Sigmoid colon (tissue), 7 donors: ENCODE results near the gene COL8A1. TPM values are rescaled to one million over a fixed set of nuclear protein-coding genes. Genes with fewer than 3 reads are reported as not detected.
A peak's percentile ranks its signal among the peaks of the same experiment; 100 is the strongest.

ENCODE experiments used
- DNase-seq: peaks from one replicate; pipeline ENCODE4 v3.0.0-alpha.2; 2019
- H3K27ac ChIP-seq, 4 donors: fragments of 200-600 bp; sonication (generic); one replicate each; pipeline ENCODE4 v1.5.1; 2016 to 2019; ENCODE audit warnings: mild to moderate bottlenecking in 1 of 4
- H3K27me3 ChIP-seq, 3 donors: fragments of 200-600 bp; sonication (generic); one replicate each; pipeline ENCODE4 v1.5.1; 2019; ENCODE audit warnings: mild to moderate bottlenecking in 1 of 3
- H3K36me3 ChIP-seq, 4 donors: fragments of 200-600 bp; sonication (generic); one replicate each; pipeline ENCODE4 v1.5.1; 2016 to 2019
- H3K4me1 ChIP-seq, 4 donors: fragments of 200-600 bp; sonication (generic); one replicate each; pipeline ENCODE4 v1.5.1; 2017 to 2019
- H3K4me3 ChIP-seq, 4 donors: fragments of 200-600 bp; sonication (generic); one replicate each; pipeline ENCODE4 v1.5.1; 2017 to 2019; ENCODE audit warnings: mild to moderate bottlenecking in 2 of 4, moderate library complexity in 1 of 4
- H3K9me3 ChIP-seq, 4 donors: fragments of 200-600 bp in 3 of 4; sonication (generic) in 3 of 4; one replicate each; pipeline versions ENCODE4 v1.5.1 to v1.6.1; 2013 to 2019
- EP300 ChIP-seq, 4 donors: sonication (generic); formaldehyde crosslinking; IDR thresholded peaks; one replicate each; pipeline ENCODE4 v1.6.1; 2017; ENCODE audit warnings: antibody characterized with exemption in 4 of 4
- POLR2A ChIP-seq, 2 donors: fragments of 450-650 bp; IDR thresholded peaks; one replicate each; pipeline ENCODE4 v1.6.1; 2016; ENCODE audit warnings: antibody characterized with exemption in 2 of 2, mild to moderate bottlenecking in 2 of 2, moderate library complexity in 2 of 2
- POLR2AphosphoS5 ChIP-seq, 4 donors: sonication (generic); formaldehyde crosslinking; IDR thresholded peaks; one replicate each; pipeline ENCODE4 v1.6.1; 2017; ENCODE audit warnings: antibody characterized with exemption in 4 of 4
- WGBS, 2 donors: extraction: QIAGEN DNeasy Blood & Tissue Kit; methylation state at CpG; one replicate each; pipeline ENCODE4 v1.1.7; 2013; 5-methylcytosine and 5-hydroxymethylcytosine counted together
- intact Hi-C: fragments of 100-400 bp; cut with DNase I; formaldehyde crosslinking; loops from one replicate; pipeline ENCODE4 v1.15.1; 2023
- polyA plus RNA-seq, 3 donors: library from polyadenylated mRNA; stranded (reverse); fragments of 200-250 nt; gene quantifications; one replicate each; pipeline ENCODE4 v1.2.3, GENCODE V29; 2013
- total RNA-seq, 4 donors: library from RNA; depleted of rRNA; stranded (reverse); fragments of >200 nt; gene quantifications; one replicate each; pipeline ENCODE4 v1.1.0, GENCODE V29; 2016
- TF ChIP-seq, protein P1 (sequence below), 4 experiments: fragments of 450-650 bp in 3 of 4; fragments of 200-600 bp in 1 of 4; IDR thresholded peaks; one replicate each; pipeline ENCODE4 v1.5.1; 2016 to 2019; ENCODE audit warnings: antibody characterized with exemption in 4 of 4, mild to moderate bottlenecking in 3 of 4, moderate library complexity in 2 of 4
- donor health status: healthy with polysubstance abuse.
- donor health status: Bipolar disorder and iron deficiency.
- donor health status: healthy.

COL8A1 gene
- total and polyA plus RNA-seq, 7 donors = 0.23 to 39.6 (median 15.3) TPM

DNA sequence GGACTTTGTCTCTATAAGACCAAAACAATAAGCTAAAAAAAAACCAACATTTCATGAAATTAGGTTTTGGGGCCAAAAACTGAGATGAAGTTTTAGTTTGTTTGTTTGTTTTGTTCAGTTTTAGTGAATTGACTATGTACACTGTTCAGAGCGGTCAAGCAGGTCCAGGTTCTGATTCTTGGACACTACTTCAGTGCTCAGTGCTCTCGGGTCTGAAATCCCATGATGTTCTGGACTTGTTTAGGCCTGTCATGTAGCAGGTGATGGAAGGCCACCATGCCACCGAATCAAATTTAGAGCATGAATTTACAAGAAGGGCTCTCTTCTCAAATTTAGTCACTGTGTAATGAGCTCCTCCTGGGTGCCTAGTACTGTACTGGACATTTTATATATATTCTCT lies 45.5 kb downstream of the COL8A1 start:
- no peaks in the 10 kb centered on the region for H3K27me3 ChIP-seq
- no peak for DNase-seq
- H3K27ac ChIP-seq = peak overlapping the region in 3 of 4 donors; percentile 8 to 66 (median 50)
- no peak for TF ChIP-seq POLR2AphosphoS5 (IDR thresholded peaks at IDR 0.05)
- TF ChIP-seq, protein P1, sequence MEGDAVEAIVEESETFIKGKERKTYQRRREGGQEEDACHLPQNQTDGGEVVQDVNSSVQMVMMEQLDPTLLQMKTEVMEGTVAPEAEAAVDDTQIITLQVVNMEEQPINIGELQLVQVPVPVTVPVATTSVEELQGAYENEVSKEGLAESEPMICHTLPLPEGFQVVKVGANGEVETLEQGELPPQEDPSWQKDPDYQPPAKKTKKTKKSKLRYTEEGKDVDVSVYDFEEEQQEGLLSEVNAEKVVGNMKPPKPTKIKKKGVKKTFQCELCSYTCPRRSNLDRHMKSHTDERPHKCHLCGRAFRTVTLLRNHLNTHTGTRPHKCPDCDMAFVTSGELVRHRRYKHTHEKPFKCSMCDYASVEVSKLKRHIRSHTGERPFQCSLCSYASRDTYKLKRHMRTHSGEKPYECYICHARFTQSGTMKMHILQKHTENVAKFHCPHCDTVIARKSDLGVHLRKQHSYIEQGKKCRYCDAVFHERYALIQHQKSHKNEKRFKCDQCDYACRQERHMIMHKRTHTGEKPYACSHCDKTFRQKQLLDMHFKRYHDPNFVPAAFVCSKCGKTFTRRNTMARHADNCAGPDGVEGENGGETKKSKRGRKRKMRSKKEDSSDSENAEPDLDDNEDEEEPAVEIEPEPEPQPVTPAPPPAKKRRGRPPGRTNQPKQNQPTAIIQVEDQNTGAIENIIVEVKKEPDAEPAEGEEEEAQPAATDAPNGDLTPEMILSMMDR (IDR thresholded peaks at IDR 0.05) = no peak
- no peak for TF ChIP-seq POLR2A (IDR thresholded peaks at IDR 0.05)
- no peak for TF ChIP-seq EP300 (IDR thresholded peaks at IDR 0.05)
- WGBS, 2 donors = 90 to 92% methylated on average over 3 of the region's 3 CpGs
- peaks cover 0 to 30% (median 16%) of the 10 kb centered on the region in 4 donors for H3K4me1 ChIP-seq
- intact Hi-C loops = loop anchor here (10.0 kb wide), 1 partner anchor 659 kb away; no protein-coding TSS in a partner anchor
- H3K9me3 ChIP-seq = no peaks in the 10 kb centered on the region
- no peaks in the 10 kb centered on the region for H3K36me3 ChIP-seq
- no peak overlapping the region for H3K4me3 ChIP-seq

DNA sequence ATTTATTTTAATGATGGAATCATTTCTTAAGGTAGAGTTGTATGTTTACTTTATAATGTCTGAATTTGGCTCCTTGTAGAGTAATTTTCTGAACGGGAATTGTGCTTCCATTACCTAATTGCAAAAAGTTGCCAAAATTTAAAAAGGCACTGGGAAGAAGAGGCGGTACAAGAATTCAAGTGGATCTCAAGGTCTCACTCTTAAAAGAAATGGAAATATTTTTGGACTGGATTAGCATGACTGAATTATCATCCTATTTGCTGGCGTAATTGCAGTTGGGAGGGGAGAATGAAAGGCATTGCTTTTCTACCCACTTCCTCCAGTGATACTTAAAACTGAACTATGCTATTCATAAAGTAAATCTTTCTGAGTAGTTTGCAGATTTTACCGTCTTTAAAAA lies 46.2 kb downstream of the COL8A1 start:
- Histone ChIP-seq H3K27me3 (no peaks in the 10 kb centered on the region), H3K27ac (peak overlapping the region in 2 of 4 donors; percentile 50 to 66), H3K4me1 (peaks cover 0 to 22% (median 15%) of the 10 kb centered on the region in 4 donors), H3K4me3 (no peak overlapping the region), H3K9me3 (no peaks in the 10 kb centered on the region), H3K36me3 (no peaks in the 10 kb centered on the region)
- DNase-seq = no peak
- TF ChIP-seq EP300 (IDR thresholded peaks at IDR 0.05) (no peak), POLR2A (IDR thresholded peaks at IDR 0.05) (no peak), POLR2AphosphoS5 (IDR thresholded peaks at IDR 0.05) (no peak)
- TF ChIP-seq, protein P1 (IDR thresholded peaks at IDR 0.05) = no peak
- intact Hi-C loops = loop anchor here (5.0 to 10.0 kb wide), 2 partner anchors 182 to 660 kb away; no protein-coding TSS in a partner anchor
- 73 to 78% methylated on average over 4 of the region's 4 CpGs for whole genome bisulfite sequencing, 2 donors

DNA sequence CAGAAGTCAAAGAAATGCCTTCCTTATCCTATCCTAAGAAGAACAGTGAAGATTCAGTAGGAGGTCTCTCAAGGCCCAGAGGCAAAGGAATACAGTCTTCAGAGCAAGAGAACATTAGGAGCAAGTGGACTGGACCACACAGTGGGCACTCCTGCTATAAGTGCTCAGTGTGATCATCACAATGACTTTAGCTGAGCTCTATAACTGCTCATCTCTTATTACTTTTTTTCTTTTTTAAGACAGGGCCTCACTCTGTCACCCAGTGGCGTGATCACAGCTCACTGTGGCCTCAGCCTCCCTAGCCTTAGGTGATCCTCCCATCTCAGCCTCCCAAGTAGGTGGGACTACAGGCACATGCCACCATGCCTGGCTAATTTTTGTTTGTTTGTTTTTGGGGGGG lies 48.1 kb downstream of the COL8A1 start:
- Histone ChIP-seq H3K9me3 (no peaks in the 10 kb centered on the region), H3K27me3 (no peaks in the 10 kb centered on the region), H3K4me1 (peaks cover 0 to 20% (median 13%) of the 10 kb centered on the region in 4 donors), H3K36me3 (no peaks in the 10 kb centered on the region), H3K27ac (no peak overlapping the region), H3K4me3 (no peak overlapping the region)
- DNase-seq = no peak
- intact Hi-C loops = loop anchor here (2.0 to 10.0 kb wide), 3 partner anchors 38 to 662 kb away; no protein-coding TSS in a partner anchor
- WGBS, 2 donors = 68 to 74% methylated on average over 1 of the region's 1 CpG
- TF ChIP-seq, protein P1 (IDR thresholded peaks at IDR 0.05) = no peak
- no peak for TF ChIP-seq EP300 (IDR thresholded peaks at IDR 0.05)
- no peak for TF ChIP-seq POLR2AphosphoS5 (IDR thresholded peaks at IDR 0.05)
- no peak for TF ChIP-seq POLR2A (IDR thresholded peaks at IDR 0.05)

DNA sequence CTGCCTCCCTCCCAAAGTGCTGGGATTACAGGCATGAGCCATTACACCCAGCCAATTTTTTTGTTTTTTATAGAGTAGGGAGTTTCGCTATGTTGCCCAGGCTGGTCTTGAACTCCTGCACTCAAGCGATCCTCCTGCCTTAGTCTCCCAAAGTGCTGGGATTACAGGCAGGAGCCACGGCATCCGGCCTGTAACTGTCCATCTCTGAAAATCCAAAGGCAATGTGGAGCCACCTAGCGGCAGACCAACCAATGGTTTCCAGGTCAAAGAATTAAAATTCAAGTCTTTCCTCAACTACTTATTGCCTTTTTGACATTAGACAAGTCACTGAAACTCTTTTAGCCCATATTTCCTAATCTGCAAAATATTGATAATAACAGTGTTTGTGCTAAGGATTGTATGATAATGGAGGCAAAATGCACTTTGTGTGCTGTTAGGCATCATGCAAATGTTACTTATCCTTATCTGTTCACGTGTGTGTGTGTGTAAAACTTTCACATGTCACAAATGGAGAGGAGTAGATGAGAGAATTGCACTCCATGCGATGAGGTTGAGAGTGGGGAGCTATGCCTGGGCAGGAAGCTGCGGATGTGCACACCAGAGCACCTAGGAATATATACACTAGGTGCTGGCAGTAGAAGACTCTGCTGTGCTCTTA lies 48.7 kb downstream of the COL8A1 start:
- H3K4me3 ChIP-seq = no peak overlapping the region
- H3K27ac ChIP-seq = no peak overlapping the region
- peak; percentile 72 for DNase-seq
- TF ChIP-seq POLR2A (IDR thresholded peaks at IDR 0.05) (no peak), EP300 (IDR thresholded peaks at IDR 0.05) (no peak), POLR2AphosphoS5 (IDR thresholded peaks at IDR 0.05) (no peak)
- TF ChIP-seq, protein P1 (IDR thresholded peaks at IDR 0.05) = peak; percentile 44 to 74 (median 66)
- no peaks in the 10 kb centered on the region for H3K36me3 ChIP-seq
- H3K4me1 ChIP-seq = peaks cover 0 to 20% (median 13%) of the 10 kb centered on the region in 4 donors
- intact Hi-C loops = loop anchor here (2.0 to 10.0 kb wide), 3 partner anchors 38 to 662 kb away; no protein-coding TSS in a partner anchor
- no peaks in the 10 kb centered on the region for H3K27me3 ChIP-seq
- H3K9me3 ChIP-seq = no peaks in the 10 kb centered on the region
- WGBS, 2 donors = 28 to 38% methylated on average over 8 of the region's 8 CpGs
